ENCODE measurements around the gene EPHB2. TPM values are rescaled to one million over a fixed set of nuclear protein-coding genes. Genes with fewer than 3 reads are reported as not detected.
"Not testable (repeated sequence)": the region's sequence is repeated elsewhere in the genome, so short reads cannot be mapped to it uniquely, and the experiment has no call there.

EPHB2 gene
- total RNA-seq, 2 donors from 2014 or later: 0.04 TPM; not detected in 1

- H3K27me3 Mint-ChIP-seq: peaks cover 8% of the 10 kb centered on the region
- no peak overlapping the region for H3K27ac Mint-ChIP-seq
- H3K36me3 Mint-ChIP-seq (ENCODE audit: low read depth): no peaks in the 10 kb centered on the region
- H3K9me3 Mint-ChIP-seq: no peaks in the 10 kb centered on the region
- H3K4me3 Mint-ChIP-seq: no peak overlapping the region
- H3K4me1 Mint-ChIP-seq: no peaks in the 10 kb centered on the region
- no peak for ATAC-seq (replicated peaks)
Observed at GRCh38 chr1:22824975-22825374, 114.3 kb downstream of the EPHB2 start.

GRCh38 chr1:22825486-22826189 is 115.0 kb downstream of the EPHB2 start:
- no peak for ATAC-seq (replicated peaks)

GRCh38 chr1:22826604-22827580 is 116.3 kb downstream of the EPHB2 start:
- Mint-ChIP-seq H3K4me1 (no peaks in the 10 kb centered on the region), H3K9me3 (no peaks in the 10 kb centered on the region), H3K36me3 (ENCODE audit: low read depth) (no peaks in the 10 kb centered on the region), H3K27ac (no peak overlapping the region), H3K27me3 (peaks cover 17% of the 10 kb centered on the region), H3K4me3 (no peak overlapping the region)
- ATAC-seq (replicated peaks): no peak

More at GRCh38 chr1:22825486-22826189, 115.0 kb downstream of the EPHB2 start:
- Mint-ChIP-seq H3K27me3 (peaks cover 9% of the 10 kb centered on the region), H3K4me1 (no peaks in the 10 kb centered on the region), H3K4me3 (no peak overlapping the region), H3K36me3 (ENCODE audit: low read depth) (no peaks in the 10 kb centered on the region), H3K27ac (no peak overlapping the region), H3K9me3 (no peaks in the 10 kb centered on the region)

- no peak overlapping the region for H3K4me3 Mint-ChIP-seq
- no peak for ATAC-seq (replicated peaks)
- peaks cover 17% of the 10 kb centered on the region for H3K27me3 Mint-ChIP-seq
- H3K27ac Mint-ChIP-seq: no peak overlapping the region
- no peaks in the 10 kb centered on the region for H3K9me3 Mint-ChIP-seq
- no peaks in the 10 kb centered on the region for H3K4me1 Mint-ChIP-seq
- H3K36me3 Mint-ChIP-seq (ENCODE audit: low read depth): no peaks in the 10 kb centered on the region
Observed at GRCh38 chr1:22827666-22828483, 117.2 kb downstream of the EPHB2 start.

- H3K4me3 Mint-ChIP-seq: no peak overlapping the region
- no peak for ATAC-seq (replicated peaks)
- peaks cover 21% of the 10 kb centered on the region for H3K27me3 Mint-ChIP-seq
- H3K27ac Mint-ChIP-seq: no peak overlapping the region
- H3K36me3 Mint-ChIP-seq (ENCODE audit: low read depth): no peaks in the 10 kb centered on the region
- H3K9me3 Mint-ChIP-seq: no peaks in the 10 kb centered on the region
- H3K4me1 Mint-ChIP-seq: no peaks in the 10 kb centered on the region
Observed at GRCh38 chr1:22828484-22829308, 118.1 kb downstream of the EPHB2 start.

GRCh38 chr1:22829309-22829989 is 118.8 kb downstream of the EPHB2 start:
- Mint-ChIP-seq H3K27ac (no peak overlapping the region), H3K4me3 (no peak overlapping the region), H3K9me3 (no peaks in the 10 kb centered on the region), H3K4me1 (no peaks in the 10 kb centered on the region), H3K36me3 (ENCODE audit: low read depth) (no peaks in the 10 kb centered on the region), H3K27me3 (peaks cover 19% of the 10 kb centered on the region)
- no peak for ATAC-seq (replicated peaks)

- ATAC-seq (replicated peaks): no peak
- no peaks in the 10 kb centered on the region for H3K9me3 Mint-ChIP-seq
- no peak overlapping the region for H3K27ac Mint-ChIP-seq
- no peaks in the 10 kb centered on the region for H3K4me1 Mint-ChIP-seq
- H3K27me3 Mint-ChIP-seq: peaks cover 19% of the 10 kb centered on the region
- H3K36me3 Mint-ChIP-seq (ENCODE audit: low read depth): no peaks in the 10 kb centered on the region
- no peak overlapping the region for H3K4me3 Mint-ChIP-seq
Observed at GRCh38 chr1:22830041-22830566, 119.5 kb downstream of the EPHB2 start.

- H3K27me3 Mint-ChIP-seq: peaks cover 16% of the 10 kb centered on the region
- H3K4me1 Mint-ChIP-seq: no peaks in the 10 kb centered on the region
- no peak overlapping the region for H3K27ac Mint-ChIP-seq
- no peaks in the 10 kb centered on the region for H3K9me3 Mint-ChIP-seq
- H3K36me3 Mint-ChIP-seq (ENCODE audit: low read depth): no peaks in the 10 kb centered on the region
- H3K4me3 Mint-ChIP-seq: no peak overlapping the region
- no peak for ATAC-seq (replicated peaks)
Observed at GRCh38 chr1:22830757-22831340, 120.2 kb downstream of the EPHB2 start.

GRCh38 chr1:22831729-22832413 is 121.2 kb downstream of the EPHB2 start:
- Mint-ChIP-seq H3K27me3 (peaks cover 18% of the 10 kb centered on the region), H3K36me3 (ENCODE audit: low read depth) (no peaks in the 10 kb centered on the region), H3K9me3 (no peaks in the 10 kb centered on the region), H3K4me3 (no peak overlapping the region), H3K4me1 (no peaks in the 10 kb centered on the region), H3K27ac (no peak overlapping the region)
- peak; percentile 97 for ATAC-seq (replicated peaks)

GRCh38 chr1:22832414-22832786 is 121.8 kb downstream of the EPHB2 start:
- no peaks in the 10 kb centered on the region for H3K4me1 Mint-ChIP-seq
- H3K27me3 Mint-ChIP-seq: peaks cover 22% of the 10 kb centered on the region
- no peak for ATAC-seq (replicated peaks)
- no peaks in the 10 kb centered on the region for H3K9me3 Mint-ChIP-seq
- no peaks in the 10 kb centered on the region for H3K36me3 Mint-ChIP-seq (ENCODE audit: low read depth)
- H3K27ac Mint-ChIP-seq: no peak overlapping the region
- H3K4me3 Mint-ChIP-seq: no peak overlapping the region

- Mint-ChIP-seq H3K4me1 (no peaks in the 10 kb centered on the region), H3K36me3 (ENCODE audit: low read depth) (no peaks in the 10 kb centered on the region), H3K4me3 (no peak overlapping the region), H3K27ac (no peak overlapping the region), H3K27me3 (peaks cover 25% of the 10 kb centered on the region), H3K9me3 (no peaks in the 10 kb centered on the region)
- no peak for ATAC-seq (replicated peaks)
Observed at GRCh38 chr1:22833699-22834098, 123.1 kb downstream of the EPHB2 start.

- not testable (repeated sequence) for H3K4me3 Mint-ChIP-seq; H3K4me1 Mint-ChIP-seq; ATAC-seq (replicated peaks); H3K9me3 Mint-ChIP-seq; H3K36me3 Mint-ChIP-seq (ENCODE audit: low read depth); H3K27ac Mint-ChIP-seq
- peaks cover 30% of the 10 kb centered on the region for H3K27me3 Mint-ChIP-seq
Observed at GRCh38 chr1:22834420-22834819, 123.8 kb downstream of the EPHB2 start.

All from activated T-helper 17 cell treated with anti-CD3 and anti-CD28 coated beads, Interleukin-2, amount 50 U/mL, for 72 hours (primary cell).